HG03064 (cell line): Measurements from ENCODE around the gene HEXIM2.

Source experiments
- ATAC-seq: cut with Tn5 transposase; IDR thresholded peaks from one replicate; pipeline ENCODE4 v1.9.1; 2021; ENCODE audit warnings: low read depth; ENCODE audit not compliant: unreplicated experiment

Gene HEXIM2

DNA sequence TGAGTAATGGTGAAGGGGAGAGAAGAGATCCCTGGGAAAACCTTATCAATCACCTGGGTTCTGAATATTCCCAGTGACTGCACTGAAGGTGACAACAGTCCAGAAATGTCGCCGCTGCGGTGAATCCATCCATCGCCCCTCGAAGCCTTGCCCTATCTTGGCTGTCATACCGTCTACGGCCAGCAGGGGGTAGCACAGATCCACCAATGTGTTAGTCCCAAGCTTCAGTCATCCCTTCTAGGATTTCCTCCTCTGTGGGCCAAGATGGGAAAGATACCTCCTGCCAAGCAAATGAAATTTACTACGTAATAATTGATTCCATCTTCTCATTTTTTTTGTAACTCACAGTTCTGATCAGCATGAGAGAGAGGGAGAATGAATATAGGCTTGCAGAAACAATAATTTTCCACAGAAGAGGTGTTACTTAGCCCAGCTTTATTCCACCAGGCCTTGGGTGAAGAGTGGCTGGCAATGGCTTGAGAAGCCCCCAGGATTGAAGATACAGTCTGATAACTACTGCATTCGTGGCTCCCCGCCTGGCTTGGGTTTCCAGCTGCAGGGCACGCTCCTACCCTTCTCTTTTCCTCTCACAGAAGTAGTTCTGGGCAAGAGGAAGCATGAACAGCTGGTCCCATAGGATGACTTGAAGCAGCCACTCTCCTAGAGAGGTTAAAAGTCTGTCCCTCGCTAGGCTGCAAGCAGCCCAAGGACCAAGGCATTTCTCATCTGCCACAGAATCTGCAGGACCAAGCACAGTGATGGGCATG is 57.4 kb downstream of the HEXIM2 start:
- ATAC-seq = no peak
